Central memory CD8-positive, alpha-beta T cell (primary cell): ENCODE measurements around the gene MTCP1.

Experiments
- ATAC-seq: fragments of 150-1000 bp; cut with Tn5 transposase; replicated peaks from 2 replicates; pipeline ENCODE4 v1.10.0; 2022; ENCODE audit warnings: mild to moderate bottlenecking, moderate FRiP score, moderate number of reproducible peaks; ENCODE audit not compliant: poor library complexity, severe bottlenecking; ENCODE audit errors: extremely low read depth
- DNase-seq, 2 donors: peaks; one replicate each; pipeline ENCODE4 v3.0.0; 2021; ENCODE audit warnings: low spot score in 2 of 2
- H3K27ac Mint-ChIP-seq: one replicate; pipeline ENCODE4 v1.8.0; 2022; ENCODE audit warnings: low read depth, mild to moderate bottlenecking, moderate library complexity, mixed read lengths
- H3K27me3 Mint-ChIP-seq: one replicate; pipeline ENCODE4 v1.8.0; 2022; ENCODE audit warnings: mixed read lengths
- H3K36me3 Mint-ChIP-seq: one replicate; pipeline ENCODE4 v1.8.0; 2022; ENCODE audit warnings: mild to moderate bottlenecking, moderate library complexity, mixed read lengths; ENCODE audit not compliant: insufficient read depth
- H3K4me1 Mint-ChIP-seq: one replicate; pipeline ENCODE4 v1.8.0; 2022; ENCODE audit warnings: mixed read lengths
- H3K4me3 Mint-ChIP-seq: one replicate; pipeline ENCODE4 v1.8.0; 2022; ENCODE audit warnings: mild to moderate bottlenecking, moderate library complexity, mixed read lengths
- H3K9me3 Mint-ChIP-seq: one replicate; pipeline ENCODE4 v1.8.0; 2022; ENCODE audit warnings: mixed read lengths

Gene MTCP1, protein sequence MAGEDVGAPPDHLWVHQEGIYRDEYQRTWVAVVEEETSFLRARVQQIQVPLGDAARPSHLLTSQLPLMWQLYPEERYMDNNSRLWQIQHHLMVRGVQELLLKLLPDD

DNA sequence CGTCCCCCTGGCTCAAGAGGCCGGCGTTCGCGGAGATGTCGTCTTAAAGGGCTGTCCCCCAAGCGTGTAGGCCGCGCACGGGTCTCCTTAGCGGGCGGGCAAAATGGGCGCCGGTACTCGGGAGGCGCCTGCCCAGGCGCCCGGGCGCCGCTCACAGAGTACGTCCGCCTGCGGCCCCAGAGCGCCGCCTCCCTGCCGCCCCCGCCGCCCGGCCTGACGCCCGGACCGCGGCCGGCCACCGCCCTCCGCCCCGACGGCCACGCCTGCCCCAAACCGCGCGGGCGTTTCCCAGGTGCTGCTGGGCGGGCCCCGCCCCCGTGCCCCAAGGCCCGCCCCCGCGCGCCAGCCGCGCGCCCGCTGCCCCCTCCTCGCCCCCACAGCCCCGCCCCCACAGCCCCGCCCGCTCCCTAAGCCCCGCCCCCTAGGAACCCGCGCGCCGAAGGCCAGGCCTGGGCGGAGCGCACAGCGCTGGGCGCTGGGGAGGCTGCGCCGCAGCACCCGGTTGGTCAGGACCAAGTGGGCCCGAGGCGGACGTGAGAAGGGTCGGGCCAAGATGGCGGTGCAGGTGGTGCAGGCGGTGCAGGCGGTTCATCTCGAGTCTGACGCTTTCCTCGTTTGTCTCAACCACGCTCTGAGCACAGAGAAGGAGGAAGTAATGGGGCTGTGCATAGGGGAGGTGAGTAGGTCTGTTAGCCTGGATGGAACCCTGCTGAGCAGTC, at the start of gene MTCP1, which contains the start of the genes BRCC3 and CMC4:
TSS of gene MTCP1 (minus strand) at position 162 of the 719 bp plus-strand sequence. CDS start 5,126 bp downstream, outside the sequence.
TSS of gene BRCC3 (plus strand) at position 534 of the 719 bp plus-strand sequence. CDS start at position 554, 20 bp downstream.
TSS of gene CMC4 (minus strand) at position 162 of the 719 bp plus-strand sequence. CDS start 7,113 bp downstream, outside the sequence.
- peak within 1 kb of the TSS; percentile 89 for H3K27ac Mint-ChIP-seq
- ATAC-seq (peak; percentile 78), DNase-seq (peak; percentile 44 to 55)
- peak within 1 kb of the TSS; percentile 82 for H3K4me3 Mint-ChIP-seq
- peaks cover 49% of the 10 kb centered on the region for H3K4me1 Mint-ChIP-seq
- no peaks in the 10 kb centered on the region for H3K9me3 Mint-ChIP-seq
- H3K27me3 Mint-ChIP-seq, result no peaks in the 10 kb centered on the region
- H3K36me3 Mint-ChIP-seq, result peaks cover 18% of the 10 kb centered on the region

DNA sequence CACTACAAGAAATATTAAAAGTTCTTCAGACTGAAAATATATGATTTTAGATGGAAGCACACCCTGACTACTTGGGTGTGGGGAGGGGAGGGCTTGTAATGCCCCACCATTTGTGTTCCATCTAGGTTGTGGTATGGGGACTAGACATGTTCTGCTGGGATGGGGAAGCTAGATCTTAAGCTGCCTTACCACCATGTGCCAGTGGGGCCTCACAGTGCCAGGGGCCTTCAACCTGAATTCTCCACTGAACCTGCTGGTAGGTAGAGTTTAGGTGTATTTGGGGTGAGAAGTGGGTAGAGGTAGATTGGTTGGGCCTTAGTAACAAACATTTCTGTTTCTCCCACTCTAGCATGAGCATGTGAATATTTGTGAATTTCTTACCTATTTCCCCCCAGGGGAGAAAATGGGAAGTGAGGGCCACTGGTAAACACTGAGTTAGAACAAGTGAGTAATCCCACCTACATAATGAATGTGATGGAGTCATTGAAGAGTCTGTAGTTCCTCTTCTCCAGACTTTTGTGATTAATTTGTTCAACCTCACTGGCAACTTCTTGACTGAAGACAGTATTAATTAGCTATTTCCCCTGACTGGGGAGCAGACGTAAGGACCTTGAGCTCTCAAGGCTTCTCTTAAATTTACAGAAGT, 44.4 kb upstream of the MTCP1 start:
- no peak for ATAC-seq
- H3K36me3 Mint-ChIP-seq, result peaks cover 12% of the 10 kb centered on the region
- DNase-seq, result no peak
- no peaks in the 10 kb centered on the region for H3K4me1 Mint-ChIP-seq
- no peak overlapping the region for H3K4me3 Mint-ChIP-seq
- H3K27me3 Mint-ChIP-seq, result no peaks in the 10 kb centered on the region
- H3K9me3 Mint-ChIP-seq, result no peaks in the 10 kb centered on the region
- H3K27ac Mint-ChIP-seq, result no peak overlapping the region

DNA sequence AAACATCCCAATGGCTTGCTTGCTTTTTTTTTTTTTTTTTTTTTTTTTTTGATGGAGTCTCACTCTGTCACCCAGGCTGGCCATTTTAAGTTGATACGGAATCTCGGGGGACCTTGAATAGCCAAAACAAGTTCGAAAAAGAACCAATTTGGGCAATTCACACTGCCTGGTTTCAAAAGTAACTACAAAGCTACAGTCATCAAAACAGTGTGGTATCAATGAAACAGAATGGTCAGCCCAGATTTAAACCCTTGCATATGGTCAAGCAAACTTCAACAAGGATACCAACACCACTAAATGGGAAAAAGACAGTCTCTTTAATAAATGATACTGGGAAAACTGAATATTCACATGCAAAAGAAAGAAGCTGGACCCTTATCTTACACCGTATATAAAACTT, 42.2 kb upstream of the MTCP1 start:
- no peak overlapping the region for H3K27ac Mint-ChIP-seq
- no peaks in the 10 kb centered on the region for H3K4me1 Mint-ChIP-seq
- ATAC-seq (no peak), DNase-seq (no peak)
- peaks cover 6% of the 10 kb centered on the region for H3K36me3 Mint-ChIP-seq
- no peak overlapping the region for H3K4me3 Mint-ChIP-seq
- no peaks in the 10 kb centered on the region for H3K27me3 Mint-ChIP-seq
- H3K9me3 Mint-ChIP-seq, result no peaks in the 10 kb centered on the region

DNA sequence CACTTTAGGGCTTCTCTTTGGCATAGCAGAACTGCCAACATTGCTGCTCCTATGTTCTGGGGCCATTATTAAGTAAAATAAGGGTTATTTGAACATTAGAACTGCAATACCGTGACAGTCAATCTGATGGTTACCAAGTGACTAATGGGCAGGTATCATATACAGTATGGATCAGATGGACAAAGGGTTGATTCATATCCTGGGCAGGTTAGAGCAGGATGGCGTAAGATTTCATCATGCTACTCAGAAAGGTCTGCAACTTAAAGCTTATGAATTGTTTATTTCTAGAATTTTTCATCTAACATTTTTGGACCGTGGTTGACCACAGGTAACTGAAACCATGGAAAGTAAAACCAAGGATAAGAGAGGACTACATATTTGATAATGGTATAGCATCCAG, 41.2 kb upstream of the MTCP1 start:
- Mint-ChIP-seq H3K9me3 (no peaks in the 10 kb centered on the region), H3K4me1 (no peaks in the 10 kb centered on the region), H3K27ac (no peak overlapping the region), H3K27me3 (no peaks in the 10 kb centered on the region), H3K36me3 (peaks cover 3% of the 10 kb centered on the region), H3K4me3 (no peak overlapping the region)
- no peak for ATAC-seq
- DNase-seq, result no peak

DNA sequence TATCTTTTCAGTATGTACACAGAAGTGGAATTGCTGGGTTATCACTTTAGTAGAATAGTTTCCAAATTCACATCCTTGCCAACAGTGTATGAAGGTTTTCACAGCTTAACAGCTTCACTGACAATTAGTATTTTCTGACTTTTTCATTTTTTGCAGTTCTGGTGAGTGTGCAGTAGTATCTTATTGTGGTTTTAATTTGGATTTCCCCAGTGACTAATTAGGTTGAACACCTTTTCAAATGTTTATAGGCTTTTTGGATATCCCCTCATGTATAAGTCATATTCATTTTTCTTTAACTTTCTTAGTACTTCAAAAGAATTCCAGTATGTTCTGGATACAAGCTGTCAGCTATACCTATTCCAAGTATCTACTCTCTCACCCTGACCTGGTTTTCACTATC, 37.5 kb upstream of the MTCP1 start:
- ATAC-seq (no peak), DNase-seq (no peak)
- Mint-ChIP-seq H3K27me3 (no peaks in the 10 kb centered on the region), H3K36me3 (peaks cover 8% of the 10 kb centered on the region), H3K27ac (no peak overlapping the region), H3K4me3 (no peak overlapping the region), H3K4me1 (no peaks in the 10 kb centered on the region), H3K9me3 (no peaks in the 10 kb centered on the region)

DNA sequence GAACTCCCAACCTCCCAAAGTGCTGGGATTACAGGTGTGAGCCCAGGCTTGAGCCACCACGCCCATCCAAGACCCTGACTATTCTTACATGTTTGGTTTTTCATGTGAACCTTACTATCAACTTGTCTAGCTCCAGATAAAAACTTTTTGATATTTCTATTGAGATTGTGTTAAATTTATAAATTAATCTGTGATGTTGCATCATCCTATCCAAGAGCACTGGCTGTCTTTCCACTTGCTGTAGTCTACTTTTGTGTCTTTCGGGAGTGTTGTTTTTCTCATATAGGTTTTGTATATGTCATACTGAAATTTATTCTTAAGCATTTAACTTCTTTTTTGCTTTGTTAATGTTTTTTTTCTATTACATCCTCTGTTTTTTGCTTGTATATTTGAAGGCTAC, 35.0 kb upstream of the MTCP1 start:
- no peak overlapping the region for H3K27ac Mint-ChIP-seq
- ATAC-seq, result no peak
- no peak for DNase-seq

DNA sequence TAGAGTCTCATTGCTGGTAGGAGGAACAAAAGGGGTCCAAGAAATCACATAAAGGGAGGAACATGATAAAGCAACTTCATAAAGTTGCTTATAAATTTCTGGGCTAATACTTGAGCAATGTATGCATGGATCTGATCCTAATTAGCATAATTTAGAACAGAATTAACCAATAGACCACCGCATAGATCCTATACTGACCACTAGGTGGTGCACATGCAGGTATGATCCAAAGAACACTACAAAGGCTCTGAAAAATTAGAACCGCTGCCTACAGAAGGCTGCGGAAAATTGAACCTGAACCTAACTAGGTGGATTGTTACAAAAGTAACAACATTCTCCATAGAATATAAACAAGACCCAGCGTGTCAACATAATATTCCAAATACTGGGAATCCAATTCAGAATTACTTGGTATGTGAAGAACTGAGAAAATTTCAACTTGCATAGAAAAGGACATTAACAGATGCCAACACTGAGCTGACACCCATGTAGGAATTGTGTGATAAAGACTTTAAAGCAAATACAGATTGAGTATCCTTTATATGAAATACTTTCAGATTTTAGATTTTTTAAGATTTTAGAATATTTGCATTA, 23.6 kb upstream of the MTCP1 start:
- no peak overlapping the region for H3K27ac Mint-ChIP-seq
- H3K36me3 Mint-ChIP-seq, result peaks cover 15% of the 10 kb centered on the region
- DNase-seq (no peak), ATAC-seq (peak; percentile 62)
- H3K9me3 Mint-ChIP-seq, result no peaks in the 10 kb centered on the region
- no peaks in the 10 kb centered on the region for H3K4me1 Mint-ChIP-seq
- no peaks in the 10 kb centered on the region for H3K27me3 Mint-ChIP-seq
- H3K4me3 Mint-ChIP-seq, result no peak overlapping the region

More for the DNA sequence above, 35.0 kb upstream of the MTCP1 start:
- no peaks in the 10 kb centered on the region for H3K27me3 Mint-ChIP-seq
- peaks cover 5% of the 10 kb centered on the region for H3K4me1 Mint-ChIP-seq
- no peaks in the 10 kb centered on the region for H3K9me3 Mint-ChIP-seq
- peaks cover 8% of the 10 kb centered on the region for H3K36me3 Mint-ChIP-seq
- H3K4me3 Mint-ChIP-seq, result no peak overlapping the region

DNA sequence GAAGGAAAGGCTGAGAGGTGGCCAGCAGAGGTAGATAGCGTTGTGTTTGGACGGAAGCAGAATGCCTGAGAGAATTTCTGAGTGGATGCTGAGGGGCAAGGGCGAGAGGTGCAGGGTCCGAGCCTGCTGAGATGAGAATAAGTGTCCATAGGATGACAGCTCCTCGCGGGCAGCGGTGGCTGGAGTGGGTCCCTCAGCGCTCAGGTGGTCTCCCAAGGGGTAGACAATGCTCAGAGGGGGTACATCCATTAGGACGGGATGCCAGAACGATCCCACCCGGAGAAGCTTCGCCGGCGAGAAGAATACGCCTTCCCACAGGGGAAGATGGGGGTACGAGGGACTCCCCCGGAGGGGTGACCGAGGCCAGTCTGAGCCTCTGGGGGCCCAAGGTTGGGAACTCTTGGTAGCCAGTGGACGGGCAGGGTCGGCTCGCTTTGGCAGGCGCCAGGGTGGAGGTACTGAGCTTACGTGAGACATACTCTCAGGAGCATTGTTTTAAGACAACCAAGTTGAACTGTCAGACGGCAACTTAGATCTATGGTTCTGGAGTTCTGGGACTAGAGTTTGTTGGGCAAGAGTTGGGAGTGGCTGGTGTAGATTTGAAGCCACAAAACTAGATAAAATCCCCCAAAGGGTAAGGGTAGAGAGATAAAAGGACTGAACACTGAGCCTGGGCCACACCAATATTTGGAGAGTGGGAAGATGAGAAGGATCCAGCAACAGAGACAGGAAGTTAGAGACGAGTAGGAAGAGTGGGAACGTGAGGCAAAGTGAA, 16.2 kb upstream of the MTCP1 start:
- Mint-ChIP-seq H3K27ac (no peak overlapping the region), H3K27me3 (no peaks in the 10 kb centered on the region), H3K4me3 (no peak overlapping the region), H3K36me3 (peaks cover 14% of the 10 kb centered on the region), H3K9me3 (no peaks in the 10 kb centered on the region), H3K4me1 (no peaks in the 10 kb centered on the region)
- ATAC-seq (no peak), DNase-seq (no peak)

DNA sequence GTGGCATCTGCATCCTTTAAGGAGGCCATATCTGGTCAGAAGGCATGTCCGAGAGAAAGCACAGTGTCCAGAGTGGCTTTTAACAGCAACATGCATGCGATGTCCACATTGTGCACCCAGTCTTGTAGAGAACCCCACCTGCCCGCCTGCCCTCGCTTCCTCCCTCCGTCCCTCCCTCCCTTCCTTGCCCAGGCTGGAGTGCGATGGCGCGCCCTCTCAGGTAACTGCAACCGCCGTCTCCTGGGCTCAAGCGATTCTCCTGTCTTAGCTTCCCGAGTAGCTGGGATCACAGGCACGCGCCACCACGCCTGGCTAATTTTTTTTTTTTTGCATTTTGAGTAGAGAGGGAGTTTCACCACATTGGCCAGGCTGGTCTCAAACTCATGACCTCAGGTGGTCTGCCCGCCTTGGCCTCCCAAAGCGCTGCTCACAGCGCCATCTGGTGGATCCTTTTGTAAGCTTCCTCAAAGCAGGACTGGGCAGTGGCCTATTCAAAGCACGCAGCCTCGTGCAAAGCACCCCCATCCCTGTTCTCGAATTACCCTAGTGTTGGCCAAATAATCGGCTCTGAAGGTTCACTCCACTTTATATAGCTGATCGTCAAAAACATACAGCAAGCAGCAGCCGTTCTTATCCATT, 15.4 kb upstream of the MTCP1 start:
- Mint-ChIP-seq H3K4me3 (no peak overlapping the region), H3K36me3 (peaks cover 18% of the 10 kb centered on the region), H3K27ac (no peak overlapping the region), H3K27me3 (no peaks in the 10 kb centered on the region), H3K9me3 (no peaks in the 10 kb centered on the region), H3K4me1 (peaks cover 5% of the 10 kb centered on the region)
- ATAC-seq (no peak), DNase-seq (peak in 1 of 2 donors; percentile 13)

DNA sequence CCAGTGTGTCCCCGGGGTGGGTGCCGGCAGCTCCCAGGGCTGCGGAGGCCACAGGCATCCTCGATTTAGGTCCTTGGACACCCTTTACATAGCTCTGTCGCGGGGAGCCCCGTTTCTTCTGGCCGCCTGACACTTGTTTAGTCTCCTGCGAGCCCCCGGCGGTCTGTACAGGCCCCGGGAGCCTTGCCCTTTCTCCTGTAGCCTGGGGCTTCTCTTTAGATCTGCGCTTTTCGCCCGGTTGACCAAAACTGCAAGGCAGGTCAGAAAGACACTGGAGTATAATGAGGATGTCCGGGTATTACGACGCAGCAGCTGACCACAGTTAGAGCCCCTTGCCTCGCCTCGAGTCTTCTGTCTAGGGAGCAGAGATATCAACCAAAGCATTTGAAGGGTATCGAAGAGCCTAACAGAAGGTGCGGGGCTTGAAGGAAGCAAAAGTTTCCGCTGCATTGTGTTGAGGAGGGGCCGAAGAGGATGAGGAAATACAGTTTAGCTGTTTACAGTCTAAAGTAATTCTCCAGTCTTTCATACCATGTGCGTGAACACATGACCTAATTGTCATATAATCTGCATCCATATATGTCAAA, 851 bp upstream of the MTCP1 start:
- Mint-ChIP-seq H3K27me3 (no peaks in the 10 kb centered on the region), H3K4me1 (peaks cover 49% of the 10 kb centered on the region), H3K4me3 (peak overlapping the region; percentile 82), H3K9me3 (no peaks in the 10 kb centered on the region), H3K36me3 (peaks cover 21% of the 10 kb centered on the region), H3K27ac (peak overlapping the region; percentile 89)
- DNase-seq (no peak), ATAC-seq (peak; percentile 10)

DNA sequence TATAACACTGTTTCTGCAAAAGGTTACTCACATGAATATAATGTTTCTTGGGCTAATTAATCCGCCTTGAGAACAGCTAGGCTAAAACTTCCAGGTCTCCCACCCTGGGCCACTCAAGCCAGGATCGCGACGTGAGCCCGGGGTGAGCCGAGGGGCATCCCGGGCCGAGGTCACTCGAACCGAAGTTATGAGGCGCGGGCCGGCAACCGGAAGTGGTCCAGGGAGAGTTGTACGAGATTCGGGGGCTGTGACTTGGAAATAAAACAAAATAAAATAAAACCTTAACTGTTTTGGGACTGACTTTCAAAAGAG, 317 bp downstream of the MTCP1 start:
- peaks cover 46% of the 10 kb centered on the region for H3K4me1 Mint-ChIP-seq
- peak in 1 of 2 donors; percentile 12 for DNase-seq
- ATAC-seq, result no peak
- H3K27ac Mint-ChIP-seq, result peak overlapping the region; percentile 89
- no peaks in the 10 kb centered on the region for H3K27me3 Mint-ChIP-seq
- peak overlapping the region; percentile 82 for H3K4me3 Mint-ChIP-seq
- H3K36me3 Mint-ChIP-seq, result peaks cover 14% of the 10 kb centered on the region
- H3K9me3 Mint-ChIP-seq, result no peaks in the 10 kb centered on the region
